Aorta (tissue), 5 donors: Measurements from ENCODE around the gene GARIN5A. TPM values are rescaled to one million over a fixed set of nuclear protein-coding genes. Genes with fewer than 3 reads are reported as not detected.

Experiments
- ATAC-seq: fragments of 200-7000 bp; cut with Tn5 transposase; one replicate; pipeline ENCODE4 v1.9.1; 2022; ENCODE audit warnings: moderate library complexity; ENCODE audit not compliant: low FRiP score
- DNase-seq, 2 donors: peaks; one replicate each; pipeline ENCODE4 v3.0.0-alpha.2; 2020
- H3K27ac ChIP-seq, 2 donors: one replicate each; pipeline ENCODE4 v1.5.1; 2013; ENCODE audit warnings: low read length in 2 of 2, mild to moderate bottlenecking in 2 of 2, moderate library complexity in 2 of 2, control low read depth in 1 of 2, inconsistent platforms in 1 of 2, low read depth in 1 of 2
- H3K27me3 ChIP-seq, 2 donors: one replicate each; pipeline ENCODE4 v1.6.1; 2013; ENCODE audit warnings: control low read depth in 1 of 2, low read length in 1 of 2, mild to moderate bottlenecking in 1 of 2, moderate library complexity in 1 of 2; ENCODE audit not compliant: insufficient read depth in 2 of 2, control insufficient read depth in 1 of 2
- H3K36me3 ChIP-seq, 2 donors: one replicate each; pipeline ENCODE4 v1.6.1; 2013; ENCODE audit warnings: control low read depth in 1 of 2, low read length in 1 of 2, mild to moderate bottlenecking in 1 of 2; ENCODE audit not compliant: insufficient read depth in 2 of 2, control insufficient read depth in 1 of 2
- H3K4me1 ChIP-seq, 2 donors: one replicate each; pipeline ENCODE4 v1.6.1; 2013; ENCODE audit warnings: low read length in 2 of 2, control low read depth in 1 of 2, mild to moderate bottlenecking in 1 of 2, moderate library complexity in 1 of 2; ENCODE audit not compliant: insufficient read depth in 2 of 2, control insufficient read depth in 1 of 2
- H3K4me3 ChIP-seq, 2 donors: one replicate each; pipeline ENCODE4 v1.5.1; 2013; ENCODE audit warnings: low read length in 2 of 2, control low read depth in 1 of 2, mild to moderate bottlenecking in 1 of 2
- H3K9me3 ChIP-seq: one replicate; pipeline ENCODE4 v1.6.1; 2013; ENCODE audit warnings: mild to moderate bottlenecking, low read length; ENCODE audit not compliant: control insufficient read depth
- WGBS, 2 donors: extraction: QIAGEN DNeasy Blood & Tissue Kit; methylation state at CpG; one replicate each; pipeline ENCODE4 v1.1.7; 2013; 5-methylcytosine and 5-hydroxymethylcytosine counted together
- intact Hi-C, 2 donors: fragments of 100-400 bp; cut with DNase I; formaldehyde crosslinking; loops; one replicate each; pipeline versions ENCODE4 v1.14.2 to v1.15.0; 2022
- polyA plus RNA-seq, 2 donors: library from polyadenylated mRNA; stranded (reverse); fragments of 200-250 nt; gene quantifications; one replicate each; pipeline ENCODE4 v1.2.3, GENCODE V29; 2013
- total RNA-seq, 2 donors: library from RNA; stranded (reverse); fragmentation: NEBNext Ultra II Directional; extraction: Animal tissue kit (Norgen Biotek cat#: 25700); gene quantifications; one replicate each; pipeline ENCODE4 v1.2.1, GENCODE V29; 2021
- donor health status: healthy with polysubstance abuse.
- donor health status: Bipolar disorder and iron deficiency.
- donor health status: DM: no; HTN: no; CAD: no.
- donor health status: DM: no; HTN: no; CAD: no.
- donor health status: DM: yes; HTN: yes; CAD: no.

GARIN5A gene
- total and polyA plus RNA-seq, 4 donors: not detected

DNA sequence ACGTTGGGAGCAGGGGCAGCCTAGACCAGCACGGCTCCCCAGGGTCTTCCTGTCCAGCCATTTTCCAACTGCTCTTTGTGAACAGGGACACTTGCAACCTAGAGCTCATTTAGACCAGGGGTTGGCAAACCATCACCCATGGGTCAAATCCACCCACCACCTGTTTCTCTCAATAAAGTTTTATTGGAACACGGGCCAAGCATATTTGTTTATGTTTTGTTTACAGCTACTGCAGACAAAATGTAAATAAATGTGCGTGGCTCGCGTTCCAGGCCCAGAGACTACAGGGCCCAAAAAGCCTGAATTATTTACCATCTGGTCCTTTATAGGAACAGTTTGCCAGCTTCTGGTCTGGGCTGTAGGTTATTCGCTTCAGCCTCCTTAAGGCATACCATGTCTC lies 13.7 kb downstream of the GARIN5A start:
- no peak for ATAC-seq
- H3K36me3 ChIP-seq: no peaks in the 10 kb centered on the region
- intact Hi-C loops: loop anchor here in 1 of 2 donors (5.0 kb wide), 1 partner anchor 101 kb away; no protein-coding TSS in a partner anchor
- H3K9me3 ChIP-seq: no peaks in the 10 kb centered on the region
- DNase-seq: no peak
- H3K4me1 ChIP-seq: no peaks in the 10 kb centered on the region
- no peak overlapping the region for H3K4me3 ChIP-seq
- no peak overlapping the region for H3K27ac ChIP-seq
- H3K27me3 ChIP-seq: no peaks in the 10 kb centered on the region
- WGBS, 2 donors: 75% methylated on average over 7 of the region's 7 CpGs

DNA sequence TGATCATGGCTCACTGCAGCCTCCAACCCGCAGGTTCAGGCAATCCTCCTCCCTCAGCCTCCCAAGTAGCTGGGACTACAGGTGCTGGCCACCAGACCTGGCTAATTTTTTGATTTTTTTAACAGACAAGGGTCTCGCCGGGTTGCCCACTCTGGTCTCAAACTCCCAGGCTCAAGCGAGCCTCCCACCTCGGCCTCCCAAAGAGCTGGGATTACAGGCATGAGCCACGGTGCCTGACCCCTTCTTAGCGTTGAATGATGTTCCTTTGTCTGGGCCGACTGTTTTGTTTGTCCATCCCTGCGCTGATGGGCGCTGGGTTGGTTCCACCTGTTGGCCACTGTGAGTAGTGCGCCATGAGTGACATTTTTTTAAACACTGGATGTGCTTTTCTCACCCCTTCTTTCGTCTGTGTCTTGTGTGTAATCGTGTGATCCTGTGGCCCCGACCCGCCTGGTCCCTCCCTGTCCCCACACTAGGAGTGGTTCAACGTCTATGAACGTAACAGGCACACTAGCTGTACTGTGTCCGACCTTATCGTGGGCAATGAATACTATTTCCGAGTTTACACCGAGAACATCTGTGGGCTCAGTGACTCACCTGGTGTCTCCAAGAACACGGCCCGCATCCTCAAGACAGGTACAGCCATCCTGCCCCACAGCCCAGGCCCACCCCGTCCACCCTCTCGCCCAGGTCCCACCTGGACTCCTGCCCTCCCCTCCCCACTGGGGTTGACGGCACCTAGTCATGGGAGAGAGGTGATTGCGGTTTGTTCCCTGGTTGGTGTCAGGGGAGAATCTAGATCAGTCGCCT lies 15.4 kb downstream of the GARIN5A start:
- WGBS, 2 donors: 34 to 37% methylated on average over 28 of the region's 28 CpGs
- intact Hi-C loops: loop anchor here in 1 of 2 donors (5.0 kb wide), 1 partner anchor 99 kb away; no protein-coding TSS in a partner anchor
- no peak for ATAC-seq

DNA sequence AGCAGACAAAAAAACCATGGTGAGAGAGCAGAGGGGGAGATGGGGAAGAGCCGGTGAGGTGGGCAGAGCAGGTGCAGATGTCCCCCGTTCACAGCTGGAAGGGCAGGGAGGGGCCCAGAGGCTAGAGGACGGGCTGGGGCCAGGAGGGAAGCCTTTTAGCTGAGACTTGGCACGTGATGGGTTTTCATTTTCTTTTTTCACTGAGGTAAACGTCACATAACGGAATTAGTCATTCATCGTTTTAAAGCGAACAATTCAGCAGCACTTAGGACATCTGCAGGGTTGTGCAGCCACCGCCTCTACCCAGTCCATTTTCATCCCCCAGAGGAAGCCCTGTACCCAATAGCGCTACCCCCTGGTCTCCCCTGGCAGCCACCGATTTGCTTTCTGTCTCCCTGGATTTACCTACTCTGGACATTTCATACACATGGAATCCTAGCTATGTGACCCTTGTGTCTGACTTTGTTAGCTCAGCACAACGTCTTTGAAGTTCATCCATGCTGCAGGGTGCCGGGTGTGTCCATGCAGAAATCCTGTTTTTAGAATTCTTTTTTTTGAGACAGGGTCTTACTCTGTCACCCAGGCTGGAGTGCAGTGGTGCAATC lies 16.4 kb downstream of the GARIN5A start:
- no peak for ATAC-seq

More for the DNA sequence above, 15.4 kb downstream of the GARIN5A start:
- Histone ChIP-seq H3K9me3 (no peaks in the 10 kb centered on the region), H3K36me3 (no peaks in the 10 kb centered on the region), H3K4me1 (no peaks in the 10 kb centered on the region), H3K27ac (no peak overlapping the region), H3K4me3 (no peak overlapping the region), H3K27me3 (no peaks in the 10 kb centered on the region)
- no peak for DNase-seq

DNA sequence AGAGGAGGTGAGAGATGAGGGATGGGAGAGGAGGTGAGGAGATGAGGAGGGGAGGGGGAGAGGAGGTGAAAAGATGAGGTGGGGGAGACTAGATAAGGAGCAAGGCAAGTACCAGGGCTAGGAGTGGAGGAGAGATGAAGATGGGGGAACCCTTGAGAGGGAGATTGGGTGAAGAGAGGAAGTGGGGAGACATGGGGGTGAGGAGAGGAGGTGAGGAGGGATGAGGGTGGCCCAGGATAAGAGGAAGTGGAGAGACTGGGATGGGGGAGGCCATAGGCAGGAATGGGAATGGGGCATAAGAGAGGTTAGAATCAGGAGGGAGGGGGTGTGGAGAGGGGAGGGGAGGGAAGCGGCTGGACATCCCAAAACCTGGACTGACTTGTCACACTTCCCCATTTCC lies 17.0 kb downstream of the GARIN5A start:
- 43 to 45% methylated on average over 1 of the region's 1 CpG for WGBS, 2 donors
- no peaks in the 10 kb centered on the region for H3K9me3 ChIP-seq
- no peak overlapping the region for H3K27ac ChIP-seq
- ATAC-seq: no peak
- no peak for DNase-seq
- no peaks in the 10 kb centered on the region for H3K27me3 ChIP-seq
- H3K4me1 ChIP-seq: no peaks in the 10 kb centered on the region
- no peaks in the 10 kb centered on the region for H3K36me3 ChIP-seq
- intact Hi-C loops: loop anchor here in 1 of 2 donors (5.0 kb wide), 1 partner anchor 97 kb away; no protein-coding TSS in a partner anchor
- H3K4me3 ChIP-seq: no peak overlapping the region

More for the DNA sequence above, 16.4 kb downstream of the GARIN5A start:
- Histone ChIP-seq H3K9me3 (no peaks in the 10 kb centered on the region), H3K4me1 (no peaks in the 10 kb centered on the region), H3K27me3 (no peaks in the 10 kb centered on the region), H3K4me3 (no peak overlapping the region), H3K36me3 (no peaks in the 10 kb centered on the region), H3K27ac (no peak overlapping the region)
- DNase-seq: no peak
- 15 to 21% methylated on average over 13 of the region's 13 CpGs for WGBS, 2 donors
- intact Hi-C loops: loop anchor here in 1 of 2 donors (5.0 kb wide), 1 partner anchor 98 kb away; no protein-coding TSS in a partner anchor

DNA sequence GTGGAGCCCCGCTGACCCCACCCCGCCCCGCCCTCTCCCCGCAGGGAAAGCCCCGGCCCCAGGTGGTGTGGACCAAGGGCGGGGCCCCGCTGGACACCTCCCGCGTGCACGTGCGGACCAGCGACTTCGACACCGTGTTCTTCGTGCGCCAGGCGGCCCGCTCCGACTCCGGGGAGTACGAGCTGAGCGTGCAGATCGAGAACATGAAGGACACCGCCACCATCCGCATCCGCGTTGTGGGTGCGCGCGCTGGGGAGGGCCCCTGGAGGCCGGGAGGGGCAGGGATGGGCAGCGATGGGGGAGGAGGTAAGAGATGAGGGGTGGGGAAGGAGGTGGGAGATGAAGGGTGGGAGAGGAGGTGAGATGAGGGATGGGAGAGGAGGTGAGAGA lies 17.6 kb downstream of the GARIN5A start:
- no peak for DNase-seq
- no peaks in the 10 kb centered on the region for H3K9me3 ChIP-seq
- intact Hi-C loops: no loop called here
- no peaks in the 10 kb centered on the region for H3K27me3 ChIP-seq
- 65 to 66% methylated on average over 31 to 32 of the region's 32 CpGs for WGBS, 2 donors
- no peaks in the 10 kb centered on the region for H3K4me1 ChIP-seq
- ATAC-seq: no peak
- no peak overlapping the region for H3K27ac ChIP-seq
- H3K4me3 ChIP-seq: no peak overlapping the region
- no peaks in the 10 kb centered on the region for H3K36me3 ChIP-seq

DNA sequence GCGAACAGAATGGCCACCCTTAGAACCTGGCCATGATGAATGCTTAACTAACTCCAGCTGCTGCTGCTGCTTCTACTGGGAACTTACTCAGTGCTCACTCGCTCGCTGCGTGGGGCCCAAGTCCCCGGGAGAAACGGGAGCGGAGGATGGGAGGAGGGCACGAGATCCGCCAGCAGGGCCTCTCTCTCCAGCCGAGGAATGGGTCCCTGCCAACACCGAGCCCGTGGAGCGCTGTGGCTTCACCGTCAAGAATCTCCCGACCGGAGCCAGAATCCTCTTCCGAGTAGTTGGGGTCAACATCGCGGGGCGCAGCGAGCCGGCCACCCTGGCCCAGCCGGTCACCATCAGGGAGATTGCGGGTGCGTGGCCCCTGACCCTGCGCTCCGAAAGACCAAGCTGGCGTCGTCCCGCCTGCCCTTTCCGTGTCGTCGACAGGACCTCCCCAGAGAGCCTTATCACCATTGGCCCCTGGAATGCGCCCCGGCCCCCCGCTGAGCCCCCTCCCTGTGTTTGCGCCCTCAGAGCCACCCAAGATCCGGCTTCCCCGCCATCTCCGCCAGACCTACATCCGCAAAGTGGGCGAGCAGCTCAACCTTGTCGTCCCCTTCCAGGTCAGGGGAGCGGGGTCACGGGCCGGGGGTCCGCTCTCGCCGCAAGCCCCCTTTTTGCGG lies 18.1 kb downstream of the GARIN5A start:
- H3K4me1 ChIP-seq: no peaks in the 10 kb centered on the region
- WGBS, 2 donors: 42 to 49% methylated on average over 49 to 50 of the region's 50 CpGs
- no peaks in the 10 kb centered on the region for H3K36me3 ChIP-seq
- no peaks in the 10 kb centered on the region for H3K9me3 ChIP-seq
- intact Hi-C loops: no loop called here
- no peak overlapping the region for H3K4me3 ChIP-seq
- DNase-seq (no peak), ATAC-seq (no peak)
- H3K27ac ChIP-seq: no peak overlapping the region
- no peaks in the 10 kb centered on the region for H3K27me3 ChIP-seq

DNA sequence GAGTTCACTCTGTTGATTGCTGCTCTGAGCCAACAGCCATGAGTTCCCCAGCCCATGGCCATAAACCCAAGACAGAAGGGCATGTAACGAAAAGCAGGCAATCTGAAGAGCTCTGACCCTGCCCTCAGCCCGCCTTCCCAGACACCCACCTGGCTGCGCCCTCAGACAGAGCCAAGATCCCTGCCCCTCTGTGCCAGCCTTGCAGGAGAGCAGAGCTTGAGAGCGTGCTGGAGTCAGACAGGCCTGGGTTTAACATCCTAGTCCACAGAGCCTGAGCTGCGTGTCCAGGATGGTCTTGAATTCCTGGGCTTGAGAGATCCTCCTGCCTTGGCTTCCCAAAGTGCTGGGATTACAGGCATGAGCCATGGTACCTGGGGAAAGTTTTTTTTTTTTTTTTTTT lies 19.3 kb downstream of the GARIN5A start:
- DNase-seq (no peak), ATAC-seq (no peak)
- no peaks in the 10 kb centered on the region for H3K4me1 ChIP-seq
- 80 to 88% methylated on average over 5 of the region's 5 CpGs for WGBS, 2 donors
- no peak overlapping the region for H3K4me3 ChIP-seq
- no peaks in the 10 kb centered on the region for H3K27me3 ChIP-seq
- no peaks in the 10 kb centered on the region for H3K9me3 ChIP-seq
- no peaks in the 10 kb centered on the region for H3K36me3 ChIP-seq
- H3K27ac ChIP-seq: no peak overlapping the region
- intact Hi-C loops: no loop called here

DNA sequence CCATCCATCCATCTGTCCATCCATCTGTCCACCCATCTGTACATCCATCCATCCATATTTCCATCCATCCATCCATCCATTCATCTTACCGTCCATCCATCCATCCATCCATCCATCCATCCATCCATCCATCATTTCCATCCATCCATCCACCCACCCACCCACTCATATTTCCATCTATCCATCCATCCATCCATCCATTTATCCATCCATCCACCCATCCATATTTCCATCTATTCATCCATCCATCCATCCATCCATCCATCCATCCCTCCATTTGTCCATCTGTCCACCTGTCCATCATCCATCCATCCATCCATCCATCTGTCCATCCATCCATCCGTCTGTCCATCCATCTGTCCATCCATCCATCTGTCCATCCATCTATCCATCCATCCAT lies 20.7 kb downstream of the GARIN5A start:
- Histone ChIP-seq H3K4me3 (no peak overlapping the region), H3K9me3 (no peaks in the 10 kb centered on the region), H3K27me3 (no peaks in the 10 kb centered on the region), H3K4me1 (no peaks in the 10 kb centered on the region), H3K36me3 (no peaks in the 10 kb centered on the region), H3K27ac (no peak overlapping the region)
- intact Hi-C loops: no loop called here
- DNase-seq (no peak), ATAC-seq (no peak)
- WGBS, 2 donors: 75 to 82% methylated on average over 2 of the region's 2 CpGs
